ENCODE data around the gene DUSP1.

Gene DUSP1

DNA sequence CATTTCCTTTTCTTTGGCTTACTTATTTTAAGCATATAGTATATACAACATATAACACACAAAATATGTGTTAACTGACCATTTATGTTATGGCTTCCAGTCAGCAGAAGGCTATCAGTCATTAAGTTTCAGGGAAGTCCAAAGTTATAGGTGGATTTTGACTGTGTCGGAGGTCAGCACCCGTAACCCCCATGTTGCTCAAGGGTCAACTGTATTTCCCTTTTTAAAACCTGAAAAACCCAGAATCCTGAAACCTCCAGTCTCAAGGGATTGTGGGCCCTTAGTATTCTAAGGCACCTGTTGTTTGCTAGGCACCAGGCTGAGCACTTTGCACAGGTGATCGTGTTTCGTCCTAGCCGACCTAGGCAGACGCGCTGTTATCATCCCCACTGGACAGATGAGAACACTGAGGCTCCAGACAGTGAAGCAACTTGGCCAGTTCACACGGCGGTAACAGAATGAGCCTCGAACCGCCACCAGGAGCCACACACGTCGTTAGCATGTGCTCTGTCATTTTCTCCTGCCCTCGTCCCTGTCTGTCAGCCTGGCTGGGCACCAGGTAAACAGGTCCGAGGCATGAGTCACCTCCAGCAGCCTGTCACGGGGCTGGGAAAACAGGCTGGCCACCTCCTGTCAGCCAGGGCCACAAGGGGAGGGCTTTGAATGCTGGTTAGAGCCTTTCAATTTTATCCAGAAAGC is 39.9 kb downstream of the DUSP1 start:
- Histone ChIP-seq H3K27me3 (no peaks in the 10 kb centered on the region), H3K4me1 (no peaks in the 10 kb centered on the region), H3K4me3 (ENCODE audit: low read depth, low read length) (no peak overlapping the region), H3K9me3 (no peaks in the 10 kb centered on the region), H3K36me3 (no peaks in the 10 kb centered on the region)
- no peak for DNase-seq
- TF ChIP-seq, protein P1, sequence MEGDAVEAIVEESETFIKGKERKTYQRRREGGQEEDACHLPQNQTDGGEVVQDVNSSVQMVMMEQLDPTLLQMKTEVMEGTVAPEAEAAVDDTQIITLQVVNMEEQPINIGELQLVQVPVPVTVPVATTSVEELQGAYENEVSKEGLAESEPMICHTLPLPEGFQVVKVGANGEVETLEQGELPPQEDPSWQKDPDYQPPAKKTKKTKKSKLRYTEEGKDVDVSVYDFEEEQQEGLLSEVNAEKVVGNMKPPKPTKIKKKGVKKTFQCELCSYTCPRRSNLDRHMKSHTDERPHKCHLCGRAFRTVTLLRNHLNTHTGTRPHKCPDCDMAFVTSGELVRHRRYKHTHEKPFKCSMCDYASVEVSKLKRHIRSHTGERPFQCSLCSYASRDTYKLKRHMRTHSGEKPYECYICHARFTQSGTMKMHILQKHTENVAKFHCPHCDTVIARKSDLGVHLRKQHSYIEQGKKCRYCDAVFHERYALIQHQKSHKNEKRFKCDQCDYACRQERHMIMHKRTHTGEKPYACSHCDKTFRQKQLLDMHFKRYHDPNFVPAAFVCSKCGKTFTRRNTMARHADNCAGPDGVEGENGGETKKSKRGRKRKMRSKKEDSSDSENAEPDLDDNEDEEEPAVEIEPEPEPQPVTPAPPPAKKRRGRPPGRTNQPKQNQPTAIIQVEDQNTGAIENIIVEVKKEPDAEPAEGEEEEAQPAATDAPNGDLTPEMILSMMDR (IDR thresholded peaks at IDR 0.05; ENCODE audit: low read depth, low read length), result no peak

DNA sequence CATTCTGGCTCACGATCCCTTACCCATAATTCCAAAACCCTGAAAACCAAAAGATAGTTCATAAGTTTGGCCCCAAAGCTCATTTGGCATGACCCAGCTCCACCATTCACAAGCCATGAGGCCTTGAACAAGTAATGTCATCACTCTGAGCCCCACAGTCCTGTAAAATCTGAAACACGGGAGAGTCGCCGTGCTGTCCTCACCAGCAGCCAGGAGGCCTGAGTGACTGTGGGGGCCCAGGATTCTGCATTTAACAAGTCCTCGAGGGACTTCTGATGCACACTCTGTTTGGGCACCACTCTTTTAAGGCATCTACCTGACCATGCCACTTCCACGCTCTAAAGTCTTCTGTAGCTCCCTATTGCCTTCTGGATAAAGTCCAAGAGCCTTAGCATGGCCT is 40.8 kb downstream of the DUSP1 start:
- Histone ChIP-seq H3K4me3 (ENCODE audit: low read depth, low read length) (no peak overlapping the region), H3K4me1 (no peaks in the 10 kb centered on the region), H3K9me3 (no peaks in the 10 kb centered on the region), H3K36me3 (no peaks in the 10 kb centered on the region), H3K27me3 (no peaks in the 10 kb centered on the region)
- DNase-seq, result no peak
- TF ChIP-seq, protein P1 (IDR thresholded peaks at IDR 0.05; ENCODE audit: low read depth, low read length), result no peak

DNA sequence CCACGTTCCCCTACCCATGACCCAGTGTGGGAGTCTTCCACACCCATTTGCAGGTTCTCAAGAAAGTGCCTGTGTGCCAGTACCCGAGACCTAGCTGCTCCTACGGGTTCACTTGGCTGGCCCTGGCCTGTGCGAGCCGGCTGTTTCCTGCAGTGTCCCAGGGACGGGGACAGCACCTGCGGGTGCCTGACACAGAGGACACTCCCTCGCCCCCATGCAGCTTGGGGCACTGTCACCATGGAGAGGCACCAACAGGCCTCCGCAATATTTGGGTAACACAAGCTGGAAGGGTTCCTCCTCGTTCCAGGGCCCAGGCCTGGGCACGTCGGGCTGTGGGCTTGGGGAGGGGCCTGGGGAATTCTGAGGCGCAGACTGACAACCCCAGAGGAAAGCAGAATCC is 41.4 kb downstream of the DUSP1 start:
- TF ChIP-seq, protein P1 (IDR thresholded peaks at IDR 0.05; ENCODE audit: low read depth, low read length), result no peak
- H3K9me3 ChIP-seq, result no peaks in the 10 kb centered on the region
- H3K36me3 ChIP-seq, result no peaks in the 10 kb centered on the region
- H3K4me3 ChIP-seq (ENCODE audit: low read depth, low read length), result no peak overlapping the region
- no peaks in the 10 kb centered on the region for H3K27me3 ChIP-seq
- no peaks in the 10 kb centered on the region for H3K4me1 ChIP-seq
- DNase-seq, result no peak

DNA sequence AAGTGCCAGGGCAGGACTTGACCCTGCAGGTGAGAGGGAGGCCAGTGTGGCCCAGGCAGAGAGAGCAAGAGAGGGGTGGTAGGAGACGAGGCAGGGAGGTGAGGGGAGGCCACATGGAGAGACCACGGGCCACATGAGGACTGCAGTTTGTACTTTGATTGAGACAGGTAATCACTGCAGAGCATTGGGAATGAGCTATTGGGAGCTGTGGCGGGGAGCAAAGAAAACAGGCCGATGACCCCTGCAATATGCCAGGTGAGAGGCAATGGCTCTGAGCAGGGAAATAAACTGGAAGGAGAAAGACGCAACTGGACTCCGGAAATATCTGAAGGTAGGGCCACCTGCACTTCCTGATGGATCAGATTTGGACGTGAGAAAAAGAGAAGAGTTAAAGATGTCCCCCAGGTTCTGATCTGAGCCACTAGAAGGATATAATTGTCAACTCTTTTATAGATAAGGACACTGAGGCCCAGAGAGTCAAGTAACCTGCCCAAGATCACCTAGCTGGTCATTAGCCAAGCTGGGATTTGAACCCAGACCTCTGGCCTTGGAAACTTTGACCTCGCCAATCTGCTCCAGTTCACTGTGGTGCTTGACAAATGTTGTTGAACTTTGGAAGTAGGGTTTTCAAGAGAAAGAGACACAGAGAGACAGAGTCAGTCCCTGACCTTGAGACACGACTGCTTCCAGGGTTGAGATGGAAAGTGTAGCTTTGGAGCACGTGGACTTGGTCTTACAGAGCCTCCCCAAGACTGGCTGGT is 42.3 kb downstream of the DUSP1 start:
- DNase-seq, result no peak
- no peaks in the 10 kb centered on the region for H3K9me3 ChIP-seq
- H3K4me1 ChIP-seq, result no peaks in the 10 kb centered on the region
- H3K27me3 ChIP-seq, result no peaks in the 10 kb centered on the region
- no peaks in the 10 kb centered on the region for H3K36me3 ChIP-seq
- H3K4me3 ChIP-seq (ENCODE audit: low read depth, low read length), result no peak overlapping the region
- TF ChIP-seq, protein P1 (IDR thresholded peaks at IDR 0.05; ENCODE audit: low read depth, low read length), result no peak

DNA sequence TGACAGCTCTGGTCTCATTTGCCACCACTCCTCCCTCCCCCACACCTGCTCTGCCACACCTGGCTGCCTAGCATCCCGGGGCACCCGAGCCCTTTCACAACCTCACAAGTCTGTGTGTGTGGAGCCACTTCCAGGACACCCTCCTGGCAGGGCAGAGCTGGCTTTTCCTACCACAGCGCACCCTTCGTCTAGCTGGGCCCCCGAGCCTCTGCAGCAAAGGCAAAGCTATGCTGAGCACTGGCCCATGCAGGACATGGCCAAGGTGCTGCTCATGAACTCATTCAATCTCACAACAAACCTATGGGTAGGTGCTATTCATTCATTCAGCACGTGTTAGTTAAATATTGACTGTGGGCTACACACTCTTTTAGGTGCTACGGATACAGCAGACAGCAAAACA is 43.4 kb downstream of the DUSP1 start:
- TF ChIP-seq, protein P1 (IDR thresholded peaks at IDR 0.05; ENCODE audit: low read depth, low read length), result no peak
- H3K4me1 ChIP-seq, result no peaks in the 10 kb centered on the region
- H3K36me3 ChIP-seq, result no peaks in the 10 kb centered on the region
- DNase-seq, result no peak
- H3K9me3 ChIP-seq, result no peaks in the 10 kb centered on the region
- no peaks in the 10 kb centered on the region for H3K27me3 ChIP-seq
- H3K4me3 ChIP-seq (ENCODE audit: low read depth, low read length), result no peak overlapping the region

DNA sequence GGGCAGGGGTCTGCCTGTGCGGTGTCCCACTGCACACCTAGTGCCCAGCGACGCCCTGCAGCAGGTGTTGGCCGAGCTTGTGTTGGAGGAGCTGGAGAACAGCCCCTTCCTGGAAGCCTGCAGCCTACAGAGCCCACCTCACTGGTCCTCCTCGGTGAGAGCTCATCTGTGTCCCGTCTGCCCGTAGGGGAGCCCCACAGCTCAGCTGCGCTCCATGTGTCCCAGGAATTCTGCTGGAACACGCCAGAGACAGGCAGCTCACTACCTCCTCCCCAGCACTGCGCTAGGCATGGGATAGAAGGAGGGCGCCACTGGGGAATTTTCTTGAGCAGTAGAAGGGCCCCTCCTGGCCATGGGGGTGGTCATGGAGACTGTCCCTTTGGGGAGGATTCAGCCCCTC is 44.0 kb downstream of the DUSP1 start:
- H3K4me3 ChIP-seq (ENCODE audit: low read depth, low read length), result no peak overlapping the region
- no peaks in the 10 kb centered on the region for H3K27me3 ChIP-seq
- H3K4me1 ChIP-seq, result no peaks in the 10 kb centered on the region
- no peaks in the 10 kb centered on the region for H3K9me3 ChIP-seq
- no peak for DNase-seq
- TF ChIP-seq, protein P1 (IDR thresholded peaks at IDR 0.05; ENCODE audit: low read depth, low read length), result no peak
- no peaks in the 10 kb centered on the region for H3K36me3 ChIP-seq

Measured in BE2C (cell line).